GM10248 (cell line): ENCODE measurements around the gene DNAH2.
A peak's percentile ranks its signal among the peaks of the same experiment; 100 is the strongest.

Experiments used
- CTCF ChIA-PET: fragments of 300-600 bp; sonication (Branson Sonifier 250); formaldehyde crosslinking; extraction: SDS; loops from one replicate; lab custom pipeline; 2021; ENCODE audit warnings: antibody characterized with exemption; lab: Yijun Ruan, JAX
- POLR2A ChIA-PET: fragments of 350-650 bp; sonication (Branson Sonifier 250); formaldehyde crosslinking; extraction: SDS; loops from one replicate; lab custom pipeline; 2020; ENCODE audit warnings: antibody characterized with exemption; lab: Yijun Ruan, JAX
- DNase-seq: peaks from one replicate; pipeline ENCODE4 v3.0.0; 2012; ENCODE audit errors: extremely low spot score
- TF ChIP-seq, protein P1 (sequence below): IDR thresholded peaks from 2 replicates; pipeline ENCODE4 v1.5.1; 2012; ENCODE audit warnings: mild to moderate bottlenecking, low read depth; ENCODE audit errors: extremely low read depth, missing control alignments, control extremely low read depth

Gene DNAH2, protein sequence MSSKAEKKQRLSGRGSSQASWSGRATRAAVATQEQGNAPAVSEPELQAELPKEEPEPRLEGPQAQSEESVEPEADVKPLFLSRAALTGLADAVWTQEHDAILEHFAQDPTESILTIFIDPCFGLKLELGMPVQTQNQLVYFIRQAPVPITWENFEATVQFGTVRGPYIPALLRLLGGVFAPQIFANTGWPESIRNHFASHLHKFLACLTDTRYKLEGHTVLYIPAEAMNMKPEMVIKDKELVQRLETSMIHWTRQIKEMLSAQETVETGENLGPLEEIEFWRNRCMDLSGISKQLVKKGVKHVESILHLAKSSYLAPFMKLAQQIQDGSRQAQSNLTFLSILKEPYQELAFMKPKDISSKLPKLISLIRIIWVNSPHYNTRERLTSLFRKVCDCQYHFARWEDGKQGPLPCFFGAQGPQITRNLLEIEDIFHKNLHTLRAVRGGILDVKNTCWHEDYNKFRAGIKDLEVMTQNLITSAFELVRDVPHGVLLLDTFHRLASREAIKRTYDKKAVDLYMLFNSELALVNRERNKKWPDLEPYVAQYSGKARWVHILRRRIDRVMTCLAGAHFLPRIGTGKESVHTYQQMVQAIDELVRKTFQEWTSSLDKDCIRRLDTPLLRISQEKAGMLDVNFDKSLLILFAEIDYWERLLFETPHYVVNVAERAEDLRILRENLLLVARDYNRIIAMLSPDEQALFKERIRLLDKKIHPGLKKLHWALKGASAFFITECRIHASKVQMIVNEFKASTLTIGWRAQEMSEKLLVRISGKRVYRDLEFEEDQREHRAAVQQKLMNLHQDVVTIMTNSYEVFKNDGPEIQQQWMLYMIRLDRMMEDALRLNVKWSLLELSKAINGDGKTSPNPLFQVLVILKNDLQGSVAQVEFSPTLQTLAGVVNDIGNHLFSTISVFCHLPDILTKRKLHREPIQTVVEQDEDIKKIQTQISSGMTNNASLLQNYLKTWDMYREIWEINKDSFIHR (N-terminal part only)

DNA sequence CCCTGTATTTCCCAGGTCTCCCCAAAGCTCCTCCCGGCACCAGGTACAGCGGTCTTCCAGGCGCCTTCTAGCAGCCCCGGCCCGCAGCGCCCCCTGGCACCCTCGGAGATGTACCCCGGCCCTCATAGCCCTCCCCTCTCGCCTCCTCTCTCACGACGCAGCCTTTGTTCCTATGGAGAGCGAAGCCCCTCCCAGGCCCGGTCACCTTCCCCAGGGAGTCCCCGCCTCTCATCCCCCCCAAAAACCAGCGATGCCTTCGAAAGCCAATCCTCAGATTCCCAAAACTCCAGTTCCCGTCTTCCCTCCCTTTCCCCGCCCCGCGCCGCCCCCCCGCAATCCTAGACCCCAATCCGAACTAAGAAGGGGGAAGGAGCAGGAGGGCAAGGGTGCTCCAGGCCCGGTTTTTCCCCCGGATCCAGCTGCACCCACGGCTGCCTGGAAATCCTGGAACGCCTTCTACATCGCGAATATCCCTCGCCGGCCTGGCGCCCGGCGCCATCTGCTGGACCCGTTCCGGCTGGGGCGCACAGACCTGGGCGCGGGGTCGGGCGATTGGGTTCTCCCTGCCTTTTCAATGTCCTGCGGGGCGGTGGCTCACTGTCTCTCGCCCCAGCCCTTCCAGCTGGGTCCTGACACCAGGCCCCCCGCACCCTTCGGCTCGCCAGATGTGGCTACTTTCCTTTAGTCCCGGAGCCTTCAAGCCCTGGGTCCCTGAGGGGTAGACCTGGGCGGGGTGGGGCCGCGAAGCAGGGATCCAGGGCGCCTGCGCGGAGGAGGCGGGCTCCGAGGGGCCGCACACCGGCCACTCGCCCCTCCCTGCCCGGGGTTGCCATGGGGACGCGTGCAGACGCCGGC, at the start of gene DNAH2:
Gene DNAH2, plus strand, starts transcription at position 844 of the 855 bp plus-strand sequence. CDS start 1,991 bp downstream, outside the sequence.
- DNase-seq: peak; percentile 71
- POLR2A ChIA-PET: no interaction called here
- CTCF ChIA-PET: interaction anchor here (0.7 to 1.6 kb wide), 3 partner anchors 10 to 328 kb away, joined by 3 read pairs; no protein-coding TSS in a partner anchor
- TF ChIP-seq, protein P1, sequence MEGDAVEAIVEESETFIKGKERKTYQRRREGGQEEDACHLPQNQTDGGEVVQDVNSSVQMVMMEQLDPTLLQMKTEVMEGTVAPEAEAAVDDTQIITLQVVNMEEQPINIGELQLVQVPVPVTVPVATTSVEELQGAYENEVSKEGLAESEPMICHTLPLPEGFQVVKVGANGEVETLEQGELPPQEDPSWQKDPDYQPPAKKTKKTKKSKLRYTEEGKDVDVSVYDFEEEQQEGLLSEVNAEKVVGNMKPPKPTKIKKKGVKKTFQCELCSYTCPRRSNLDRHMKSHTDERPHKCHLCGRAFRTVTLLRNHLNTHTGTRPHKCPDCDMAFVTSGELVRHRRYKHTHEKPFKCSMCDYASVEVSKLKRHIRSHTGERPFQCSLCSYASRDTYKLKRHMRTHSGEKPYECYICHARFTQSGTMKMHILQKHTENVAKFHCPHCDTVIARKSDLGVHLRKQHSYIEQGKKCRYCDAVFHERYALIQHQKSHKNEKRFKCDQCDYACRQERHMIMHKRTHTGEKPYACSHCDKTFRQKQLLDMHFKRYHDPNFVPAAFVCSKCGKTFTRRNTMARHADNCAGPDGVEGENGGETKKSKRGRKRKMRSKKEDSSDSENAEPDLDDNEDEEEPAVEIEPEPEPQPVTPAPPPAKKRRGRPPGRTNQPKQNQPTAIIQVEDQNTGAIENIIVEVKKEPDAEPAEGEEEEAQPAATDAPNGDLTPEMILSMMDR: peak; percentile 39

DNA sequence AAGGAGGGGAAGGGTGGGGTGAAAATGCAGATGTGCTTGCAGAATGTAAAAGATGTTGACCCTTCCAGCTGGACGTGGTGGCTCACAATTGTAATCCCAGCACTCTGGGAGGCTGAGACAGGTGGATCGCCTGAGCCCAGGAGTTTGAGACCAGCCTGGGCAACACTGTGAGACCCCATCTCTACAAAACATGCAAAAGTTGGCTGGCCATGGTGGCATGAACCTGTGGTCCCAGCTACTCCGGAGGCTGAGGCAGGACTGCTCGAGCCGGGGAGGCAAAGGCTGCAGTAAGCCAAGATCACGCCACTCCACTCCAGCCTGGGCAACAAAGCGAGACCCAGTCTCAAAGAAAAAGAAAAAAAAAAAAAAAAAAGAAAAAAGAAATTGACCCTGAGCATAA, 49.1 kb upstream of the DNAH2 start:
- DNase-seq: no peak
- ChIA-PET CTCF (no interaction called here), POLR2A (no interaction called here)
- TF ChIP-seq, protein P1: no peak

DNA sequence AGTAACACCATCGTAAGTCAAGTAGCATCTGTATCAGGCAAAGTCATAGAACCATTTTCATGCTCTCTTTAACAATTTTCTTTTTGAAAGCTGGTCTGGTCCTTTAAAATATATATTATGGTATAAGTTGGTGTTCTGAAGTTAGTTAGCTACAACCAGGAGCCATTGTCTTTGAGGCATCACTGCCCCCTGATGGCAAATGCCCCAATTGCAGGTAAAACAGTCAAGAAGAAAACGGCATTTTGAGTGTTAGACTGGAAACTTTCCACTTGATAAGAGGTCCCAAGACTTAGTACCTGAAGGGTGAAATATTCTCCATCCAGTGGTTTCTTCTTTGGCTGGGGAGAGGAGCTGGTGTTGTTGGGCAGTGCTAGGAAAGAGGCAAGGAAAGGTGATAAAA, 44.3 kb upstream of the DNAH2 start:
- POLR2A ChIA-PET: interaction anchor here (0.5 to 1.3 kb wide), 3 partner anchors 13 to 223 kb away, joined by 3 to 7 read pairs (median 4); partner anchors contain the start of gene ATP1B2
- no peak for DNase-seq
- TF ChIP-seq, protein P1: peak; percentile 27
- CTCF ChIA-PET: interaction anchor here (1.3 to 3.0 kb wide), 8 partner anchors 11 to 392 kb away, joined by 3 to 21 read pairs (median 6); partner anchors contain the start of genes SLC2A4, TP53 and WRAP53

DNA sequence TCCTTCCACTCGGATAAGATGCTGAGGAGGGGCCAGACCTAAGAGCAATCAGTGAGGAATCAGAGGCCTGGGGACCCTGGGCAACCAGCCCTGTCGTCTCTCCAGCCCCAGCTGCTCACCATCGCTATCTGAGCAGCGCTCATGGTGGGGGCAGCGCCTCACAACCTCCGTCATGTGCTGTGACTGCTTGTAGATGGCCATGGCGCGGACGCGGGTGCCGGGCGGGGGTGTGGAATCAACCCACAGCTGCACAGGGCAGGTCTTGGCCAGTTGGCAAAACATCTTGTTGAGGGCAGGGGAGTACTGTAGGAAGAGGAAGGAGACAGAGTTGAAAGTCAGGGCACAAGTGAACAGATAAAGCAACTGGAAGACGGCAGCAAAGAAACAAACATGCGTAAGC, 42.6 kb upstream of the DNAH2 start:
- CTCF ChIA-PET: interaction anchor here (1.1 to 1.2 kb wide), 2 partner anchors 12 to 40 kb away, joined by 3 to 7 read pairs; partner anchors contain the start of gene TP53
- no peak for DNase-seq
- POLR2A ChIA-PET: interaction anchor here (0.7 to 1.5 kb wide), 2 partner anchors 13 to 73 kb away, joined by 3 read pairs; partner anchors contain the start of gene TP53
- TF ChIP-seq, protein P1: no peak

DNA sequence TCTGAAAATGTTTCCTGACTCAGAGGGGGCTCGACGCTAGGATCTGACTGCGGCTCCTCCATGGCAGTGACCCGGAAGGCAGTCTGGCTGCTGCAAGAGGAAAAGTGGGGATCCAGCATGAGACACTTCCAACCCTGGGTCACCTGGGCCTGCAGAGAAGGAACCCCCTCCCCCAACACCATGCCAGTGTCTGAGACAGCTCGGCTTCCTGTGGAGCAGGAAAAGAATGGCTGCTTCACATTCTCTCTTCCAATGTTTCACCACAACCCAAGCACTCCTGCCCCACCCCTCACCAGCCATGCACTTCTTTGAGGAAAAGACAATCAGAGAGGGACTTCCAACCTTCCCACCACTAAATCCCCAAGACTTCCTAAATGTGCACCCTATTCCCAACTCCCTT, 41.0 kb upstream of the DNAH2 start:
- POLR2A ChIA-PET: interaction anchor here (1.5 kb wide), 1 partner anchor 11 kb away, joined by 3 read pairs; the partner anchor contains the start of gene TP53
- CTCF ChIA-PET: interaction anchor here (1.3 to 1.5 kb wide), 2 partner anchors 17 to 44 kb away, joined by 3 to 5 read pairs; no protein-coding TSS in a partner anchor
- no peak for DNase-seq
- TF ChIP-seq, protein P1: no peak
